ENCODE measurements around the gene MRPL54. TPM values are rescaled to one million over a fixed set of nuclear protein-coding genes. Genes with fewer than 3 reads are reported as not detected.

The MRPL54 gene
- total and polyA plus RNA-seq, 12 donors, result 61.4 to 124 (median 69.3) TPM

- H3K27ac ChIP-seq, result no peak overlapping the region
- H3K27me3 ChIP-seq, result no peaks in the 10 kb centered on the region
- H3K9me3 ChIP-seq, result no peaks in the 10 kb centered on the region
- H3K4me3 ChIP-seq, result no peak overlapping the region
- peaks cover 0 to 6% (median 0%) of the 10 kb centered on the region in 9 donors for H3K36me3 ChIP-seq
- no peaks in the 10 kb centered on the region for H3K4me1 ChIP-seq
- DNase-seq (no peak), ATAC-seq (no peak)
- intact Hi-C loops (cut with DNase I), result no loop called here
- WGBS, 2 donors, result 64 to 69% methylated on average over 24 to 25 of the region's 25 CpGs
- no peak for TF ChIP-seq CTCF (IDR thresholded peaks at IDR 0.05)
These were observed 12.3 kb downstream of the MRPL54 start for GRCh38 chr19:3774621-3775373.

GRCh38 chr19:3775374-3775711 is 12.9 kb downstream of the MRPL54 start:
- no peak for TF ChIP-seq CTCF (IDR thresholded peaks at IDR 0.05)
- Histone ChIP-seq H3K4me3 (no peak overlapping the region), H3K27me3 (no peaks in the 10 kb centered on the region), H3K4me1 (no peaks in the 10 kb centered on the region), H3K9me3 (peaks cover 0 to under 1% (median 0%) of the 10 kb centered on the region in 11 donors), H3K27ac (no peak overlapping the region), H3K36me3 (peaks cover 0 to under 1% (median 0%) of the 10 kb centered on the region in 9 donors)
- DNase-seq (no peak), ATAC-seq (no peak)
- intact Hi-C loops (cut with DNase I), result no loop called here
- WGBS, 2 donors, result 68 to 85% methylated on average over 2 of the region's 2 CpGs

- TF ChIP-seq CTCF (IDR thresholded peaks at IDR 0.05), result no peak
- no peaks in the 10 kb centered on the region for H3K36me3 ChIP-seq
- no peaks in the 10 kb centered on the region for H3K4me1 ChIP-seq
- 83 to 94% methylated on average over 5 of the region's 5 CpGs for WGBS, 2 donors
- intact Hi-C loops (cut with DNase I), result no loop called here
- H3K27ac ChIP-seq, result no peak overlapping the region
- no peak overlapping the region for H3K4me3 ChIP-seq
- DNase-seq (no peak), ATAC-seq (no peak)
- H3K27me3 ChIP-seq, result no peaks in the 10 kb centered on the region
- H3K9me3 ChIP-seq, result peaks cover 0 to 6% (median 2%) of the 10 kb centered on the region in 11 donors
These were observed 13.3 kb downstream of the MRPL54 start for GRCh38 chr19:3775831-3776230.

GRCh38 chr19:3776479-3777040 is 14.1 kb downstream of the MRPL54 start:
- WGBS, 2 donors, result 81 to 92% methylated on average over 1 of the region's 1 CpG
- TF ChIP-seq CTCF (IDR thresholded peaks at IDR 0.05), result no peak
- intact Hi-C loops (cut with DNase I), result no loop called here
- no peak overlapping the region for H3K27ac ChIP-seq
- ATAC-seq (no peak), DNase-seq (no peak)
- no peaks in the 10 kb centered on the region for H3K4me1 ChIP-seq
- H3K36me3 ChIP-seq, result no peaks in the 10 kb centered on the region
- peaks cover 0 to 13% (median 9%) of the 10 kb centered on the region in 11 donors for H3K9me3 ChIP-seq
- no peaks in the 10 kb centered on the region for H3K27me3 ChIP-seq
- no peak overlapping the region for H3K4me3 ChIP-seq
